ENCODE data around the gene BCAM. TPM values are rescaled to one million over a fixed set of nuclear protein-coding genes. Genes with fewer than 3 reads are reported as not detected.

BCAM gene
- total and polyA plus RNA-seq, 2 of the 4 experiments (the other 2 are of a cell fraction): 2.3 to 35.7 TPM

DNA sequence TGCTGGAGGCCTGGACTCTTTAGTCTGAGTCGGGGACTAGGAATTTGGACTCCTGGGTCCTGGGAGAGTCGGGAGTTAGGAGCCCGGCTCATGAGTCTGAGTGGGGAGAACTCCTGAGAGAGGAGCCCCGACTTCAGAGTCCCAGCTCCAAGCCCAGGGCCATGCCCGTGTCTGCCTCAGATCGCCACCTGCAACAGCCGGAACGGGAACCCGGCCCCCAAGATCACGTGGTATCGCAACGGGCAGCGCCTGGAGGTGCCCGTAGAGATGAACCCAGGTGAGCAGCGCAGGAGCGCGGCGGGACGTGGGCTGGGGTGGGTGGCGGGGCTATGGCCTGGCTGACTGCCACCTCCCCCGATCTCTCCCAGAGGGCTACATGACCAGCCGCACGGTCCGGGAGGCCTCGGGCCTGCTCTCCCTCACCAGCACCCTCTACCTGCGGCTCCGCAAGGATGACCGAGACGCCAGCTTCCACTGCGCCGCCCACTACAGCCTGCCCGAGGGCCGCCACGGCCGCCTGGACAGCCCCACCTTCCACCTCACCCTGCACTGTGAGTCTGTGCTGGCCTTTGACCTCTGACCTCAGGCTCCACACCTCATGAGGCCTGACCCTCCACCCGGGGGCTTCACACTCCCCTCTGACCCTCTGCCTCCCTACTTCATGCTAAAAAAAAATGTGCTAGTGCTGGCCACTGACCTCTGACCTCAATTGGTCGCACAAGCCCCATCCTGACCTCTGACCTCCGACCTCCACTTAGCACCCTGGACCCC is 4.4 kb downstream of the BCAM start:
- ChIA-PET CTCF (interaction anchor here (0.6 kb wide), 1 partner anchor 10 kb away, joined by 5 read pairs; no protein-coding TSS in a partner anchor), POLR2A (ENCODE audit: unreplicated experiment) (no interaction called here)
- no peak overlapping the region for H3K14ac ChIP-seq (replicated peaks; ENCODE audit: low read depth, low read length)
- no peak overlapping the region for H4K5ac ChIP-seq (ENCODE audit: low read depth, low read length)
- H3K9me1 ChIP-seq (ENCODE audit: insufficient read depth, low read length): no peaks in the 10 kb centered on the region
- no peak overlapping the region for H3K4me3 ChIP-seq (ENCODE audit: insufficient read depth, low read depth, low read length)
- no peak overlapping the region for H4K91ac ChIP-seq (ENCODE audit: insufficient read depth, low read depth, low read length)
- no peak overlapping the region for H3K4me2 ChIP-seq (ENCODE audit: low read depth, low read length)
- no TSS peak for BruUV-seq (replicated peaks)
- H2BK5ac ChIP-seq (ENCODE audit: low read depth, low read length, poor library complexity, severe bottlenecking): no peak overlapping the region
- no peak overlapping the region for H3K18ac ChIP-seq (ENCODE audit: low read depth, low read length)
- no peak overlapping the region for H3K23ac ChIP-seq (ENCODE audit: low read depth, low read length)
- no peak overlapping the region for H3K4ac ChIP-seq (ENCODE audit: low read depth, low read length)
- H2BK15ac ChIP-seq (ENCODE audit: low read depth, low read length): no peak overlapping the region
- no peak overlapping the region for H3K9ac ChIP-seq (ENCODE audit: low read depth, low read length)
- H2AK9ac ChIP-seq (replicated peaks; ENCODE audit: low read depth, low read length, poor library complexity): no peak overlapping the region
- intact Hi-C loops (cut with micrococcal nuclease) (loop anchor here (1.0 kb wide), 1 partner anchor 20 kb away; no protein-coding TSS in a partner anchor), in situ Hi-C loops (cut with MboI; ENCODE audit: low sequenced_read_pairs) (no loop called here), dilution Hi-C loops (cut with HindIII; ENCODE audit: low sequenced_read_pairs, unreplicated experiment) (no loop called here)
- no peak overlapping the region for H3K27ac ChIP-seq (ENCODE audit: insufficient read depth, low read length)
- H2AK5ac ChIP-seq (ENCODE audit: low read depth, low read length): no peak overlapping the region
- TF ChIP-seq RFX5 (IDR thresholded peaks at IDR 0.05; ENCODE audit: low read depth, low read length) (no peak), MAZ (IDR thresholded peaks at IDR 0.05; ENCODE audit: borderline replicate concordance, low read depth, low read length) (no peak), BHLHE40 (IDR thresholded peaks at IDR 0.05; ENCODE audit: low read depth, low read length) (no peak), USF2 (IDR thresholded peaks at IDR 0.05; ENCODE audit: low read depth, low read length) (no peak), NFE2L2 (IDR thresholded peaks at IDR 0.05; ENCODE audit: low read depth, low read length) (no peak), RAD21 (IDR thresholded peaks at IDR 0.05; ENCODE audit: low read length) (no peak), ELK1 (IDR thresholded peaks at IDR 0.05; ENCODE audit: borderline replicate concordance, low read depth, low read length) (no peak), CTCF (conservative IDR thresholded peaks at IDR 0.05; ENCODE audit: low read depth, low read length) (no peak), CHD1 (IDR thresholded peaks at IDR 0.05; ENCODE audit: low read depth, low read length) (no peak), SMC3 (IDR thresholded peaks at IDR 0.05; ENCODE audit: low read depth, low read length) (no peak), POLR2A (IDR thresholded peaks at IDR 0.05; ENCODE audit: low read depth, low read length) (no peak), MAFK (IDR thresholded peaks at IDR 0.05; ENCODE audit: low read depth, low read length) (no peak), MXI1 (IDR thresholded peaks at IDR 0.05; ENCODE audit: borderline replicate concordance, low read depth, low read length) (no peak)
- no peaks in the 10 kb centered on the region for H3K9me3 ChIP-seq (ENCODE audit: control insufficient read depth, insufficient read depth, low read length)
- no peak overlapping the region for H4K8ac ChIP-seq (ENCODE audit: low read depth in 2 of 2, low read length in 2 of 2)
- H3K36me3 ChIP-seq (ENCODE audit: control insufficient read depth, insufficient read depth, low read length): peaks cover 16% of the 10 kb centered on the region
- no peak overlapping the region for H2AFZ ChIP-seq (replicated peaks; ENCODE audit: low read length, poor library complexity)
- 75% methylated on average over 6 of the region's 38 CpGs; no CpG with 5 or more reads in 1 of the 2 experiments for WGBS, 2 experiments (ENCODE audit: extremely low coverage in 2 of 2, insufficient read length in 1 of 2)
- peaks cover 9% of the 10 kb centered on the region for H3K4me1 ChIP-seq (ENCODE audit: control insufficient read depth, insufficient read depth, low read length)
- H3K79me1 ChIP-seq (ENCODE audit: low read depth in 1 of 2, low read length in 2 of 2): peaks cover 5 to 9% of the 10 kb centered on the region in 2 experiments; a peak in 2 of 4 replicates
- H2BK20ac ChIP-seq (ENCODE audit: low read depth, low read length): no peak overlapping the region
- no peak overlapping the region for H3K56ac ChIP-seq (ENCODE audit: extremely low read depth, insufficient read depth, low read length)
- no peak for ATAC-seq (ENCODE audit: low read depth)
- H4K20me1 ChIP-seq (ENCODE audit: insufficient read depth, low read length): no peaks in the 10 kb centered on the region
- H3K27me3 ChIP-seq (ENCODE audit: control insufficient read depth, insufficient read depth, low read length): no peaks in the 10 kb centered on the region
- no peak overlapping the region for H2BK120ac ChIP-seq (ENCODE audit: low read depth, low read length)
- DNase-seq: no peak
